Stimulated activated CD4-positive, alpha-beta T cell treated with anti-CD3 and anti-CD28 coated beads, Interleukin-4, amount 100 ng/mL, for 24 hours (primary cell): ENCODE measurements around the gene CACNA2D3.

ENCODE experiments used
- DNase-seq: peaks from one replicate; pipeline ENCODE4 v3.0.0-alpha.2; 2020

The CACNA2D3 gene

DNA sequence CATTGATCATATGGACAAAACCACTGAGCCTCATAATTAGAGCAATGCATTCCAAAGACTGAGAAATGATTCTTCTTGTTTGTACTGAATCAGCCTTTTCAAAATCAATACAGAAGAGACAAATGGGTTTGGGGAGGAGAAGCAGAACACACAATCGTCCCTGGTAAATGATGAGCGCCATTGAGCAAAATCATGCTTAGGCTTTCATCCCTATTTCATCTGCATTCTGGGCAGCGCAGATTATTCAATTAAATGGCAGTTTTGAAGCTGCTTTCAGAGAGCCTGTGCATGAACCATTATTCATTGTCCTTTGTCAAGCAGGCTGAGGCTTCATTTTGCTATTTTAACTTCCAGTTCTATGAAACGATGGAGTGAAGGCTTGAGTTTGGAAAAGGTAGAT, 371.9 kb downstream of the CACNA2D3 start:
- DNase-seq: no peak

DNA sequence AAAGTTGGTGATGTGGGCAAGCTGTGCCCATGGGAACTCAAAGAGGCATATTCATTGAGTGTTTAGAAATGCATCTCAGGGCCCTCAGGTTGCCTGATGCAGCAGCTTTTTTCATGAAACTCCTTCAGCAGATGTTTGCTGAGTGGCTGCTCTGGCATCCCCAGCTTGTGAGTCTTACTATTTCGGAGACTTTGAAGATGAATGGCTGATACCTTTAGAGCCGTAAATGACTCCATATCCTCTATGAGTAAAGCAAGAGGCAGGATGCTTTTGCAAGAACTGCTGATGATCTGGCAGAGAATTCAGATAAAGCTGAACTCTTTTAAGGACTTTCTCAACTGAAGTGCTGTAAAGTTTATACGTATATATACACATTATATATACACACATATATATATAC, 384.3 kb downstream of the CACNA2D3 start:
- no peak for DNase-seq

DNA sequence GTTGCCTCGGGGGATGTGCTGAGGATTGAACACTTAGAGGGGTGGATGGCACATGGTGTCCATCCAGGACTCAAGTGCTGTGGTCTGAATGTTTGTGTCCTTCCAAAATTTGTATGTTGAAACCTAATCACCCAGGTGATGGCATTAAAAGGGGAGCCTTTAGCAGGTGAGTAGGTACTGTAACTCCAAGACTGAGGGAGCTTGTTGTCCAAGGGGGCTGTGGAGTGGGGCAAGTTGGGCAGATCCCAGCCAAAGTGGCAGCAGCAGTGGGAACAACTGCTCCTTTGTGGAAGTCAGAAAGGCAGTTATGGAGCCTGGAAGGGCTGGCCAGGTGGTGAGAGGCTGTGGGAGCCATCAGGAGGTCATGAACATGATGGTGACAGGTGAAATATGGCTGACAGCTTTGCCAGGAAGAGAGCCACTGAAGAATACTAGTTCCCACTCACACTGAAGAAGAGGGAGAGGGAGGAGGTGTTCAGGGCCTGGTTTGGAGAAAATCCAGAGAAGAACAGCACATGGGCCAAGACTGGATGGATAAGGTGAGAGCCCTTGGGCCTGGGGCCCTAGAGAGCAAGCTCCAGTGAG, 385.6 kb downstream of the CACNA2D3 start:
- DNase-seq: no peak

DNA sequence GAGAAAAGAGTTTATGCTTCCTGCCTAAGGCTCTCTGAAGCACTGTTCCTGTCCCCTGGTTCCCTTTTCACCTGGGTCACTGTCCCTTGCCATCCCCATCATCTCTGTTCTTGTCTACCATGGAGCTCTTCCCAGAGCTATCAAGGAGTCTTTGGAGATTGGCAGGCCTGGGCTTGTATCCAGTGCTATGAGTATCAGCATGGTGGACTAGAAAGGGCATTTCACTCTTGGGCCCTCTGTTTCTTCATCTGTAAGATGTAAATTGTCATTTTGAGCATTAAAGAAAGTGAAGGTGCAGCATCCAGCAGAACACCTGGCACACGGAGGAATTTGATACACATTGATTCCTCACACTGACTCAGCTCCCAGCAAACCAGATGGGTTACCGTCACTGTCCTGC, 388.2 kb downstream of the CACNA2D3 start:
- no peak for DNase-seq

DNA sequence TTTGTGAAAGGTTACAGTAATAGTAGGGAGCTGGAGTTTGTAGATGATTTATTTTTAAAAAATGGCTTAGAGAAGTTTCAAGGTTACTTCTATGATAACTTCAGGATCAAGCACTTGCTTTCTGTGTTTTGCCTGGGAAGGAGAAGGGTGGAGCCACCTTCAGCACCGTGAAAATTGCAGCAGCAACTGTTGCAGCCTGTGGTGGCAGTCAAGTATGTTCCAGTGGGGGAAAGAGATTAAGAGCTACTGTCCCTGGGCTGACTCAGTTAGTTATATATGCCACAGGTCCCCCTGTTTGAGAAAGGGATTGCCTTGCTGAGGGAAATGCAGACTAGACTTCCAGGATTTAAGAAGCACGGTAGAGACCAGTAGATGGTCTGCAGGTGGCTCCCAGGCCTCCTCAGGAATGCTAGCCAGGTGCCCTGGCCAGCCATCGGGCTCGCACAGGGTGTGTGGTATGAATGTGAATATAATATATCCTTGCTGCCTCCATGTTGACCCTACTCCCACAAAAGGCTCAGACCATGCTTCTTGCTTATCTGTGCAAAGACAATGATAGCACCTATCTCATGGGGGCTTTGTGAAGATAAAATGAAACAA, 389.5 kb downstream of the CACNA2D3 start:
- no peak for DNase-seq

DNA sequence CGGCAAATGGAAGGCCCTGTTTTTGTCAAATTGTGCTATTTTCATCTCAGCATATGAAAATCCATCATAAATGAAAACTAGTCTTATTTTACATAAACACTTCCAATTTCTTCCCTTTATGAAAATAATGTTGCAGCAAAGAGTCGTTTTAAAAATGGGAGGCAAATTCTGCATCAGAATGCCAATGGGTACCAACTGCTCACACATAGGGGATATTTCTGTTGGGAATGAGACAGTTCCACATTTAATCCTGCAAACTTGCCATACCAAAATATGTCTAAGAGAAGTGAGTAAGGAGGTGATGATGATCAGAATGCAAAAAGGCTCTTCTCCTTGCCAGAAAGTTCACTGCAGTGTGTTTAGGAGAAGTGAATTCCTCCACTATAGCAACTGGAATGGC, 391.7 kb downstream of the CACNA2D3 start:
- no peak for DNase-seq

DNA sequence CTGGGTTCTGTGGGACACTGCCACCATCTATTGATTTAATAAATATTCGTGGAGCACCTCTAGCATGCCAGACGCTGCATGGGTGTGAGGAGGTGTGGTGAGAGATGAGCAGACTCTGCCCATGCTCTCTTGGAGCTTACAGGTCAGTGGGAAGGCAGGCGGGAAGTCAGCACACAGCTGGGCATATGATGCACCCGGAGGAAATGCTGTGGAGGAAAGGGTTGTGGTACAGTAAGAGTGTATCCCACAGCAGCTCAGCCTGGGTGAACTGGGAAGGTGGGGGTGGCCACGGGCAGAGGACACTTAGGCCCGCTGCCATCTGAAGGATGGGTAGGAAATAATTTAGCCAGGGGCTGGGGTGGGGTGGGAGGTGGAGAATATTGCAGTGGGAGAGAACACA, 392.1 kb downstream of the CACNA2D3 start:
- no peak for DNase-seq

DNA sequence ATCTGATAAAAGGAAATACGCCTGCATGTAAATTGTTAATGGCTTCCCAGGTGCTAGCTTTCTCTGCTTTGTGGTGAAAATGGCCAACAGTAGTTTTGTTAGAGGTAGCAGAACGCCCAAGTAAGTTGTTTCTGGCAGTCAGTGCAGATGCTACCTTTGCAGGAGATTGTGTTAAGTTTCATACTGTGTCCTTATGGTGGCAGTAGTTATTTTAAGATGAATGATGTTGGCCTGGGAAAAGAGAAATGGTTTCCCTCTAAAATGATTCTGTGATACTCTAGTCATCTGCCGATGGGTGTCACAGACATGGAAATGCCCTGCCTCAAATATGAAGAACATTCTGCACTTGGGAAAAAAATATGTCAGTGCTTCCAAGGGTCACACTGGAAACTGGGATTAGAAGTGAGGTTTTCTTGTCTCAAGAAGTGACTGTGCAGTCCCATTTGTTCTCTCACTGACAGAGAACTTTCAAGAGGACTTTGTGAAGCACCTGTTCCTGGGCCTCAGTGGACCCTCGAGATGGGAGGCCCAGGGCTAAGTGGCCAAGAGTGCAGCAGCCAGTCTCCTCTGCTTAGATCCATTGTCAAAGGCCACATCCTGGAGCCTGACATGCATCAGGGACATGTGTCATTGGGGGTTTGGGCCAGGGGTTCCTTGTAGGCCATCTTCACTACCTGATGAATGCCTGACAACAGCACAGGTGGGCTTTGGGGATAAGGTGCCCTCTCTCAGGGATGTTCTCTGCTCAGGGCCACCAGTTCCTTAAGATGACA, 393.3 kb downstream of the CACNA2D3 start:
- no peak for DNase-seq

DNA sequence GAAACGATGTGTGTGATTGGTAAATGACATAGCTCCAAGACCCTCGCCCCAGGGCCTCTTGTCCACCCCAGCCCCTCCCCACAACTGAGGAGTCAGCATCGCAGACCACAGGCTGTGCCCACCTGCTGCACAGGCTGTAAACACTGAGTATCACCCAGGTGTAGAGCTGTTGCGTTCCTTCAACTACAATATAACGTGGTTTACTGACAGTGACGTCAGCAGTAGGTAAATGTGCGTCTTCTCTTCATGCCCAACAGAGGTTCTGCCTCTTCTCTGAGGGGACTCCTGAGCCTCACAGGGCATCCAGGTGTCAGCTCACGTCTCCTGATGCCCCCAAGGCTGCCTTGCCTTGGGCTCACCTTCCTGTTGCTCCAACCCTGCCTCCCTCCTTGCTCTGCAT, 395.1 kb downstream of the CACNA2D3 start:
- DNase-seq: no peak

DNA sequence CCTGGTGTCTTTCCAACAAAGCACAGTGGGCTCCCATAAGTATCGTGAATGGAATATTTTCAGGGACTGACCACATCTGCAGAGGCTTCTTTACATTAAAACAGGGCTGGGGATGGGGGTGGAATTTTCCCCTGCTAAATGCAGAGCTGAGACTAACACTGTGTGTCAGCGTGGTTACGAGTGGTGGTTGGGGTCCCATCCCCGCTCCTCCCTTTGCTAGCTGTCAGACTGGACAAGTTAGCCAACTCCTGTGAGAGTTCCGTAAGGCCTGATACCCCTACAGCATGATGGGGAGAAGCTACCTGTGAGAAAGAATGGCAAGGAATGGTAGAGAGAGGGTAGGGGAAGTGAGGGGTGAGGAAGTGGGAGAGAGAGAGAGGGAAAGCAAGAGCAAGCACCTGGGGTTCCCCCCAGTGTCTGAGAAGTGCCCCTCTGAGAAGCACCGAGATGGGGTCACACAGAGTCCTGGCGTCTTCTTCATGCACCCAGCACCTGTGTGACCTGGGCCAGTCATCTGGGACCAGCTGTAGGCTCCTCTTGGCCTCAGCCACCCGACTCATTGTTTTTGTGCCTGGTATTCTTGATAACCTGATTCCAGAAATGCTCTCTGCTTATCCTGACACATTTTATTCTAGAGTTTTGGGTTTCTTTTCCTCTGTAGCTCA, 395.8 kb downstream of the CACNA2D3 start:
- DNase-seq: no peak

DNA sequence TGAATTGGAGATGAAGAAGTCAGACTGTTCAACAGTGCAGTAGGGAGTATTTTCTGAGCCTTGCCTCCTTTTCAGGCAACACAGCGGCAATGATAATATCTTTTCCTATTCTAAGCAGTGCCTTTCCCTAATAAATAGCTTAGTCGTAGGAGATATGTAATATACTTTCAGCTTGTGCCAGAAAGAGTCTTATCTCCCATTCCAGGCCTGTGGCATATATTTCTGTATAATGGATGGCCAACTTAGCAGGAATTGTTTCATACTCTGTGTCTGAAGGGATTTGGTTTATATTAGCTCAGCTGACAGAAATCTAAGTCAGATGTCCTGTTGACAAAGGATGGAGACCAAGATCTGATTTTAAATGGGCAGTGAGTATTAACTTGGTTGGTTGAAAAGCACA, 397.1 kb downstream of the CACNA2D3 start:
- DNase-seq: no peak

DNA sequence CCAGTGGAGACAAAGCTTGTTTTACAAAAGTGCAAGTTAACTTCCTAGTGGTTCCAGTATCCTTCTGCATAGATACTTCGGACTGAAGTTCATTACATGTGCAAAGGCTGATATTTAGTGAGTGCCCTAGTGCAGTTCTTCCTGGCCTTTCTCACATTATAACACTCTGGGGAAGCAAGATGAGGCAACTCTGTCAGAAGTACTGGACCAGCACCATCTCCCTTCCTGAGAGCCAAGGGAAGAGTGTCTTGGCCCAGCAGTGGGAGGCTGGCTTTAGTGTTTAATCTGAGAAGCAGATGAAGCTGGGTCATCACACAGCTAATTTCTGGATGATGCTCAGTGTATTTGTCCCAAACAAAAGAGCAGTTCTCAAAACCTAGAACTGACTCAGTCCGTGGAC, 397.7 kb downstream of the CACNA2D3 start:
- DNase-seq: no peak

DNA sequence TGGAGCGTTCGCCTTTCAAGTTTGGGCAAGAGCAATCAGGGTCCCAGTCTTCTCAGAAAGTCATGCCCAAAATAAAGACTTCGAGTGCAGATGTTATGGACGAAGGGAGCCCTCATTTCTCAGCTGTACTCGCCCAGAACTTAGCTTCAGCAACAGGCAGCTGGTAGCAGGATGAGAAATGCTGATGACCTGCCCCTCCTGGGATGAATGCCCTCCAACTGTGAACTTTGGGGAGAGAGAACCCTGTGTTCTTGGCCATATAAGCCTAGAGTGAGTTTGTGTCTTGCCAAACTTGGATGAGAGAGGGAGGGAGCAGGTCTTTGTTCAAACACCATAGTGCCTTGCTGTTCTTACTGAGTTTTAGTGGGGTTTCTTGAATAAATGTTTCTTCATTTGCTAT, 405.2 kb downstream of the CACNA2D3 start:
- no peak for DNase-seq

DNA sequence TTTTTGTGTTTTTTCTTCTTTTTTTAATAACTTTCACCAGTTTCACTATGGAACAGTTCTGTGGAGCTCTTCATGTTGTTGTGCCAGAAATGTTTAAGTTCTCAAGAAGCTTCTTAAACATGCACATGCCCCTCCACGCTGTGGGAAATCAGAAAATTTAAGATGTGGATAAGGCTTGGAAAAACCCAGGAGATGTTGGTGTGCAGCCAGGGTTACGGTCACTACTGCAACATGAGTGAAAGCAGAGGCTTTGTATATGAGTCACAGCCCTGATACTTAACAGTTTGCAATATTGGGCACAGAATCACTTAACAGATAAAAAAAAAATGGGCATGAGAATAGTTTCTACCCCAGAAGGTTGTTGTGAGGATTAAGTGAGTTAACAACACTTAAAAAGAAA, 405.6 kb downstream of the CACNA2D3 start:
- no peak for DNase-seq

DNA sequence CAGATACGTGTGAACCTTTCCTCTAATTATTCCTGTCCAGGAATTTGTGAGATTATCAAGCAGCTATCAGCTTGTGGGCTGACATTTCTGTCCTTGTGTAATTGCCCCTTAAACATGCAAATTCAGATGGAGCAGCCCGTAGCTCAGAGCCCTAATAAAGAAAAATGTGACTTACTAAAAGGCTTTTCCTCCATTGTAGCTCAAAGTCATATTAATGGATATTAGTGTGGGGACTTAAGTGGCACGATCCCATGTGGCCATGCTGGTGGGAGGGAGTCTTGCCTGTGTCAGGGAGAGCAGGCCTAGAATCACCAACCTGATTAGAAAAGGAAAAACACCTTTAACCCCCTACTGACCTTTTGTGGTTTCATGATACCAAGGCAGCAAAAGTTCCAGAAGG, 406.3 kb downstream of the CACNA2D3 start:
- no peak for DNase-seq

DNA sequence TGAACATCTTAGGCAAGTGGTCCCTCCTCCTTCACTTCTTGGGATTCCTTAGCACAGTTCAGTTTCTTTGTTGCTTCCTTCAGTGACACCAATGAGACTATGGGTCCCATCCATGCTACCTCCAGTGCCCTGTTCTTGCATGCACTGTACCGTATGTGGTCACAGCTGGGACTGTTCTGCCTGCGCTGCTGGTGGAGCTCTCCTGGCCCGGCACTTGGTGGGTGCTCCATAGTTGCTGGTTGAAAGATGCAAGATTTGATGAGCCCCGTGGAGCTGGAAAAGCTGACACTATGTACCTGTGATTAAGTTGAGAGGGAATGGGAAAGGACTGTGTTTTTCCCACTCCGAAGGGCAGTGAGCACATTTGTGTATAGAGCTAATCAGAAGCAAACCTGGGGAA, 407.7 kb downstream of the CACNA2D3 start:
- DNase-seq: no peak

DNA sequence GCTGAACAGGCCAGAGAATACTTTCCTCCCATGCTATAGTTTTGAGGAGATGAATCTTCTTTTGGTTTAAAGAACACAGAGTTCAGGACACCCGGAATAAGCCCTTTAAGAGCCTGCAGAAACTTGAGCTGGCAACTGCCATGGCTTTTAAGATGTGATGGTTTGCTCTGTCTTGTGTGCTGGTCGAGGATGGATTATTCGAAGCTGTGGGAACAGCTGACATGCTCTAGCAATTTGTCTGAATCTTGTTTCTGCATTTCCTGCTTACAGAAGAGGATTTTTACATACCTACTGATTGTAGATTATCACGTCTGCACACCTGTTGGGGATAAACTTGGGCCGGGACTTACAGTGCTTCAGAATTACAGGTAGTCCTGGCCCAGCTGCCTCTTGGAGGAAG, 408.6 kb downstream of the CACNA2D3 start:
- no peak for DNase-seq

DNA sequence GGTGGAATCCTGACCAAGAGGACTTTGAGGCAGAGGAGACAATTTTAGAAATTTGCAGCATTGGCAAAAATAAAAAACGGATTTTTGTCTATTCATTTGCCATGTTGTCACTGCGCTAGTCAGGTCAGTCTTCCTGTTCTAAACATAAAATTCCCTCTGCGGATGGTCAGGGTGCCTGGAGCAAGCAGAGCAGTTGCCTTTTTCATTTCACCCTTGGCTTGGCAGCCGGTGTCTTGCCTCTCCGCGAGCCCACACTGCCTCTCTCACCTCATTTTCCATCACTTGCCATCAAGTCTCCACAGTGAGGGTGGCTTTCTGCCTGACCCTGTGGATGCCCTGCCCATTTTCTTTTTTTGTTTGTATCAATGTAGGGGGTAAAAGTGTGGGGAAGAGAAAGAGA, 409.4 kb downstream of the CACNA2D3 start:
- DNase-seq: no peak

DNA sequence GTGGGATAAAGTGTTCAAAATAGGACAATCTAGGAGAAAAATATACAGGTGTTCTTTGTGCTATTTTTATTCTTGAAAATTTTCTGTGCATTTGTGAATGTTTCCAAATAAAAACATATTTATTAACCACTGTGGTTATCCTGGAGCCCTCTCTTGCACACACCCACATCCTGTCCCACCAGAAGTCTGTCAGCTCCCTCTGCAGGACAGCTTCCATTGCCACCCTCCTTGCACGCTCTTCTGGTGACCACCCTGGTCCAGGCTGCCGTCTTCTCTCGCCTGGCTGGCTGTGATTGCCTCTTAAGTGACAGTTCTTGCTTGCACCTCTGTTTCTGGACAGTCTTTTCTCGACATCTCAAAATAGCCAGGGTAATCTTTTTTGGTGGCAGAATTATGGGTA, 411.5 kb downstream of the CACNA2D3 start:
- DNase-seq: no peak

DNA sequence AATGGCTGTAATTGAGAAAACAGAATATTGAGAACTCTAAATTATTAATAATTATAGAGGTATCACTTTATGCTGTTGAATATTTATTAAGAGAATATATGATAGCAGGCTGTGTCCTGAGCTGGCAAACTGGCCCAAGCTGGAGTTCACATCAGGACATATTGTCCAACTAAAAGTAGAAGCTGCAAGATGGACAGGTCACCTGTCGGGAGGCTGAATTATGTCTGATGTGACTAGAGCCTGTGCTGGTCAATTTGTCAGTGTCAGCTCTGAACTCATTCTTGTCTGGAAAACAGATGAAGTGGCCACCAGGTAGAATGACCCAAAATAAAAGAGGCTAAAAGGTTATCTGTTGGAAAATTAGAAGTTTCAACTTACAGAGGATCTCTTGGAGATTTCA, 413.3 kb downstream of the CACNA2D3 start:
- no peak for DNase-seq

DNA sequence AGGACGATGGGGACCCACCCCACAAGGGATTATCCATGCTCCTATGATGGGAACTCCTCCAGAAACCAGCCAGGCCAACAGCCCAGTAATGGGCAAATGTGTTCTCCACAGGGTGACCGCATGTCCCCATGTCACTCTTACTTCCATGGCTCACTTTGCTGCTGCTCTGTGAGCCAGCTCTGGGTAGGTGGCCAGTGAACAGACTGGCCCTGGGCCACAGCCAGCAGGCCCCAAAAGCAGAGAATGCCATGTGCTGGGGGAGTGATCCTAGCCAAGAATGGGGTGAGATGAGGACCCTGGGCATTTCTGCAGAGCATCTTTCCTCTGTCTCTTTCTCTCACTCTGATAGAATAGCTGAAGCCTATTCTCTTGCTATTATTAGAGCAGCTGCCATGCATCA, 414.1 kb downstream of the CACNA2D3 start:
- DNase-seq: no peak

DNA sequence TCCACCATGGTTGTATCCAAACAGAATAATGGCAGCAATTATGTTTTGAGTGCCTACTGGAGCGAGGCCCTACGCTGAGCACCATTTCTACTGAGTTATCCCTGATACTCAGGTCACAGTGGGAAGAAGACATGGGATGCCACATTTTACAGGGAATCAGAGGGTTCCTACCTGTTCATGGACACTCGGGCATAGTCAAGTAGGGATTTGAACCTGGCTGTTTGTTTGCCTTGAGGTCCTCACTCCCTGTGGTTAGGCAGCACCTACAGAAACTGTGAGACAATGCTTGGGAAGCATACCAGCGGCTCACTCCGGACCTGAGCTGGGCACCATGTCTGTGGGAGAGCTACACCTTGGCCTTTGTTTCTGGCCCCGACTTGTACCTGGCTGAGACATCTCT, 415.2 kb downstream of the CACNA2D3 start:
- no peak for DNase-seq

DNA sequence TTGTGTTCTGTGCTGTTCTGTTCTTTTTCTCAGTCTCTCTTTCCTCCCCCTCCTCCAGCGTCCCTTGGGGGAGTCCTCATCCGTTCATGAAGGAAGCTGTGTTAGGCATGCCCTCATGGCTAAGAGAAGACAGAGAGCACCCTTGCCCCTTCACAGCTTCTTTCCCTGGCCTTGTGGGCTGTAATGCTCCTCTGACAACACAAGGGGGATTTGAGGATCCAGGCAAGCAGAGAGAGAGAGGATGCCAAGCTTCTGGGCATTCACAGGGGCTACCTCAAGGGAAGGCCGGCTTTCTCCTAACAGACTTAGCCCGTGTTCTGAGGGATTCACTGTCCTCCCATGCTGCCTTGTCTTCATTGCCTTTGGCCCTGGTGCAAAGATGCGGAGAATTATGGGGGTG, 416.0 kb downstream of the CACNA2D3 start:
- no peak for DNase-seq

DNA sequence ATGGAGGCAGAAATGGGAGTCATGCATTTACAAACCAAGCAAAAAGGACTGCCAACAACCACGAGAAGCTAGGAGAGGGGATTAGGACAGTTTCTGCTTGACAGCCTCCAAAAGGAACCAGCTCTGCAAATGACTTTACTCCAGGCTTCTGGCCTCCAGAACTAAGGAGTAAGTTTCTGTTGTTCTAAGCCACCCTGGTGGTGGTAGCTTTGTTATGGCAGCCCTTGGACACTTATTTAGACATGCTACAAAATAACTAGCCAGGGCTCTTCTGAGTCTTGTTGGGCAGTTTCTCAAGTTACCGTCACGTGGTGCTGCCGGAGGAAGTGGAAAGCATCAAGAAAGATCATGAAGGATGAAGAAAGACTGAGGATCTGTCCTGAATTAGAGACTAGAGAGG, 419.0 kb downstream of the CACNA2D3 start:
- DNase-seq: no peak
